ENCODE measurements around the gene PUDP. TPM values are rescaled to one million over a fixed set of nuclear protein-coding genes. Genes with fewer than 3 reads are reported as not detected.

Gene PUDP
- polyA plus RNA-seq, 3 donors: 23.5 to 26.7 (median 24.2) TPM

GRCh38 chrX:7077241-7078230, 70.4 kb downstream of the PUDP start:
- no peak for DNase-seq (ENCODE audit: low read depth in 3 of 3, low spot score in 2 of 3)

GRCh38 chrX:7076245-7076661, 71.7 kb downstream of the PUDP start:
- no peak for DNase-seq (ENCODE audit: low read depth in 3 of 3, low spot score in 2 of 3)

- DNase-seq (ENCODE audit: low read depth in 3 of 3, low spot score in 2 of 3): no peak
Observed at GRCh38 chrX:7074908-7075204, 73.1 kb downstream of the PUDP start.

GRCh38 chrX:7074148-7074907, 73.6 kb downstream of the PUDP start:
- DNase-seq (ENCODE audit: low read depth in 3 of 3, low spot score in 2 of 3): no peak

- no peak for DNase-seq (ENCODE audit: low read depth in 3 of 3, low spot score in 2 of 3)
Observed at GRCh38 chrX:7073336-7073735, 74.6 kb downstream of the PUDP start.

- DNase-seq (ENCODE audit: low read depth in 3 of 3, low spot score in 2 of 3): no peak
Observed at GRCh38 chrX:7072856-7073255, 75.1 kb downstream of the PUDP start.

- no peak for DNase-seq (ENCODE audit: low read depth in 3 of 3, low spot score in 2 of 3)
Observed at GRCh38 chrX:7071390-7071789, 76.6 kb downstream of the PUDP start.

GRCh38 chrX:7069556-7069955, 78.4 kb downstream of the PUDP start:
- DNase-seq (ENCODE audit: low read depth in 3 of 3, low spot score in 2 of 3): no peak

GRCh38 chrX:7068939-7069367, 79.0 kb downstream of the PUDP start:
- no peak for DNase-seq (ENCODE audit: low read depth in 3 of 3, low spot score in 2 of 3)

GRCh38 chrX:7067256-7067655, 80.7 kb downstream of the PUDP start:
- DNase-seq (ENCODE audit: low read depth in 3 of 3, low spot score in 2 of 3): no peak

GRCh38 chrX:7065473-7065872, 82.5 kb downstream of the PUDP start:
- DNase-seq (ENCODE audit: low read depth in 3 of 3, low spot score in 2 of 3): no peak

- no peak for DNase-seq (ENCODE audit: low read depth in 3 of 3, low spot score in 2 of 3)
Observed at GRCh38 chrX:7062903-7063302, 85.0 kb downstream of the PUDP start.

- no peak for DNase-seq (ENCODE audit: low read depth in 3 of 3, low spot score in 2 of 3)
Observed at GRCh38 chrX:7062276-7062675, 85.7 kb downstream of the PUDP start.

- no peak for DNase-seq (ENCODE audit: low read depth in 3 of 3, low spot score in 2 of 3)
Observed at GRCh38 chrX:7061429-7061828, 86.5 kb downstream of the PUDP start.

- DNase-seq (ENCODE audit: low read depth in 3 of 3, low spot score in 2 of 3): no peak
Observed at GRCh38 chrX:7060444-7060843, 87.5 kb downstream of the PUDP start.

GRCh38 chrX:7059859-7060258, 88.1 kb downstream of the PUDP start:
- DNase-seq (ENCODE audit: low read depth in 3 of 3, low spot score in 2 of 3): no peak

- DNase-seq (ENCODE audit: low read depth in 3 of 3, low spot score in 2 of 3): no peak
Observed at GRCh38 chrX:7059214-7059838, 88.6 kb downstream of the PUDP start.

- no peak for DNase-seq (ENCODE audit: low read depth in 3 of 3, low spot score in 2 of 3)
Observed at GRCh38 chrX:7055386-7056137, 92.4 kb downstream of the PUDP start.

GRCh38 chrX:7054219-7055216, 93.4 kb downstream of the PUDP start:
- no peak for DNase-seq (ENCODE audit: low read depth in 3 of 3, low spot score in 2 of 3)

Data from right renal cortex interstitium (tissue), 3 donors.